ENCODE results near the gene RTEL1. TPM values are rescaled to one million over a fixed set of nuclear protein-coding genes. Genes with fewer than 3 reads are reported as not detected.

The RTEL1 gene
- total and polyA plus RNA-seq, 3 donors from 2014 or later: 34.2 to 84.6 (median 56.8) TPM

DNA sequence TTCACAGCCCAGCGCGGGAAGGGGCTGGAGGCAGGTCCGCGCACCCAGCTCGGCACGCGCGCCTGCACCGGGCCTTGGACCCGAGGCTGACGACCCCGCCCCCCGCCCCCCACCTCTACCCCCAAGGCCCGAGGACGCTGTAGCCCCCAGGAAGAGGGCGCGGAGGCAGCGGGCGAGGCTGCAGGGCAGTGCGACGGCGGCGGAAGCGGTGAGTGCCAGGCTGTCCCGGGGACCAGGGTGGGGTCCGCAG lies 79.5 kb downstream of the RTEL1 start:
- H3K4me1 ChIP-seq: peaks cover 26% of the 10 kb centered on the region
- no peak for DNase-seq

DNA sequence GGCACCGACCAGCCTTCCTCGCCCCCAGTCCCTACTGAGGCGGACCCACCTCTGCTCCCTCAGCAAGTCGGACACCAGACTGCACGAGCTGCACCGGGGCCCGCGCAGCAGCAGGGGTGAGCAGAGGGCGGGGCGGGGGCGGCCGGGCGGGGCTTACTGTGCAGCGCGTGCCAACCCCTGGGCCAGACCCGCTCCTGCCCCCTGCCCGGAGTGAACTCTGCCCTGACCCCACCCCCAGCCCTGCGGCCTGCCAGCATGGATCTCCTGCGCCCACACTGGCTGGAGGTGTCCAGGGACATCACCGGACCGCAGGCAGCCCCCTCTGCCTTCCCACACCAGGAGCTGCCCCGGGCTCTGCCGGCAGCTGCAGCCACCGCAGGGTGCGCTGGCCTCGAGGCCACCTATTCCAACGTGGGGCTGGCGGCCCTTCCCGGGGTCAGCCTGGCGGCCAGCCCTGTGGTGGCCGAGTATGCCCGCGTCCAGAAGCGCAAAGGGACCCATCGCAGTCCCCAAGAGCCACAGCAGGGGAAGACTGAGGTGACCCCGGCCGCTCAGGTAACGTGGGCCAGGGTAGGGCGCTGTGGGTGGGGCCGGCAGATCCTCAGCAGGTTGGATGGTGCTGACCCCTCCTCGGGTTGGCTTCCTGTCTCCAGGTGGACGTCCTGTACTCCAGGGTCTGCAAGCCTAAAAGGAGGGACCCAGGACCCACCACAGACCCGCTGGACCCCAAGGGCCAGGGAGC lies 80.0 kb downstream of the RTEL1 start:
- Histone ChIP-seq H3K4me3 (no peak overlapping the region), H3K36me3 (ENCODE audit: low read depth, missing control alignments) (no peaks in the 10 kb centered on the region), H3K27ac (peak overlapping the region in 1 of 2 donors; percentile 85), H3K9me3 (no peaks in the 10 kb centered on the region), H3K27me3 (no peaks in the 10 kb centered on the region), H3K4me1 (peaks cover 31% of the 10 kb centered on the region)
- TF ChIP-seq, protein P1, sequence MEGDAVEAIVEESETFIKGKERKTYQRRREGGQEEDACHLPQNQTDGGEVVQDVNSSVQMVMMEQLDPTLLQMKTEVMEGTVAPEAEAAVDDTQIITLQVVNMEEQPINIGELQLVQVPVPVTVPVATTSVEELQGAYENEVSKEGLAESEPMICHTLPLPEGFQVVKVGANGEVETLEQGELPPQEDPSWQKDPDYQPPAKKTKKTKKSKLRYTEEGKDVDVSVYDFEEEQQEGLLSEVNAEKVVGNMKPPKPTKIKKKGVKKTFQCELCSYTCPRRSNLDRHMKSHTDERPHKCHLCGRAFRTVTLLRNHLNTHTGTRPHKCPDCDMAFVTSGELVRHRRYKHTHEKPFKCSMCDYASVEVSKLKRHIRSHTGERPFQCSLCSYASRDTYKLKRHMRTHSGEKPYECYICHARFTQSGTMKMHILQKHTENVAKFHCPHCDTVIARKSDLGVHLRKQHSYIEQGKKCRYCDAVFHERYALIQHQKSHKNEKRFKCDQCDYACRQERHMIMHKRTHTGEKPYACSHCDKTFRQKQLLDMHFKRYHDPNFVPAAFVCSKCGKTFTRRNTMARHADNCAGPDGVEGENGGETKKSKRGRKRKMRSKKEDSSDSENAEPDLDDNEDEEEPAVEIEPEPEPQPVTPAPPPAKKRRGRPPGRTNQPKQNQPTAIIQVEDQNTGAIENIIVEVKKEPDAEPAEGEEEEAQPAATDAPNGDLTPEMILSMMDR (IDR thresholded peaks at IDR 0.05): no peak
- no peak for TF ChIP-seq POLR2A (IDR thresholded peaks at IDR 0.05)
- intact Hi-C loops (cut with DNase I; ENCODE audit: low total_unique reads): no loop called here
- DNase-seq: no peak
- WGBS, 2 donors: 33 to 58% methylated on average over 1 to 38 of the region's 43 CpGs

More for the DNA sequence above, 79.5 kb downstream of the RTEL1 start:
- Histone ChIP-seq H3K4me3 (no peak overlapping the region), H3K27me3 (no peaks in the 10 kb centered on the region), H3K36me3 (ENCODE audit: low read depth, missing control alignments) (no peaks in the 10 kb centered on the region), H3K27ac (no peak overlapping the region), H3K9me3 (no peaks in the 10 kb centered on the region)
- TF ChIP-seq, protein P1 (IDR thresholded peaks at IDR 0.05): no peak
- TF ChIP-seq POLR2A (IDR thresholded peaks at IDR 0.05): no peak
- intact Hi-C loops (cut with DNase I; ENCODE audit: low total_unique reads): no loop called here
- 49 to 70% methylated on average over 6 to 26 of the region's 26 CpGs for WGBS, 2 donors

DNA sequence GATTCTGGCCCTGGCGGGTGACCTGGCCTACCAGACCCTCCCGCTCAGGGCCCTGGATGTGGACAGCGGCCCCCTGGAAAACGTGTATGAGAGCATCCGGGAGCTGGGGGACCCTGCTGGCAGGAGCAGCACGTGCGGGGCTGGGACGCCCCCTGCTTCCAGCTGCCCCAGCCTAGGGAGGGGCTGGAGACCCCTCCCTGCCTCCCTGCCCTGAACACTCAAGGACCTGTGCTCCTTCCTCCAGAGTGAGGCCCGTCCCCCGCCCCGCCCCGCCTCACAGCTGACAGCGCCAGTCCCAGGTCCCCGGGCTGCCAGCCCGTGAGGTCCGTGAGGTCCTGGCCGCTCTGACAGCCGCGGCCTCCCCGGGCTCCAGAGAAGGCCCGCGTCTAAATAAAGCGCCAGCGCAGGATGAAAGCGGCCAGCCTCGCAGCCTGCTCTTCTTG lies 80.6 kb downstream of the RTEL1 start:
- TF ChIP-seq POLR2A (IDR thresholded peaks at IDR 0.05): no peak
- TF ChIP-seq, protein P1 (IDR thresholded peaks at IDR 0.05): no peak
- Histone ChIP-seq H3K27me3 (no peaks in the 10 kb centered on the region), H3K4me1 (peaks cover 32% of the 10 kb centered on the region), H3K4me3 (peak overlapping the region in 1 of 2 donors; percentile 64), H3K27ac (peak overlapping the region; percentile 85 to 88), H3K36me3 (ENCODE audit: low read depth, missing control alignments) (no peaks in the 10 kb centered on the region), H3K9me3 (no peaks in the 10 kb centered on the region)
- intact Hi-C loops (cut with DNase I; ENCODE audit: low total_unique reads): no loop called here
- peak; percentile 67 for DNase-seq
- 16 to 22% methylated on average over 20 of the region's 26 CpGs for WGBS, 2 donors

DNA sequence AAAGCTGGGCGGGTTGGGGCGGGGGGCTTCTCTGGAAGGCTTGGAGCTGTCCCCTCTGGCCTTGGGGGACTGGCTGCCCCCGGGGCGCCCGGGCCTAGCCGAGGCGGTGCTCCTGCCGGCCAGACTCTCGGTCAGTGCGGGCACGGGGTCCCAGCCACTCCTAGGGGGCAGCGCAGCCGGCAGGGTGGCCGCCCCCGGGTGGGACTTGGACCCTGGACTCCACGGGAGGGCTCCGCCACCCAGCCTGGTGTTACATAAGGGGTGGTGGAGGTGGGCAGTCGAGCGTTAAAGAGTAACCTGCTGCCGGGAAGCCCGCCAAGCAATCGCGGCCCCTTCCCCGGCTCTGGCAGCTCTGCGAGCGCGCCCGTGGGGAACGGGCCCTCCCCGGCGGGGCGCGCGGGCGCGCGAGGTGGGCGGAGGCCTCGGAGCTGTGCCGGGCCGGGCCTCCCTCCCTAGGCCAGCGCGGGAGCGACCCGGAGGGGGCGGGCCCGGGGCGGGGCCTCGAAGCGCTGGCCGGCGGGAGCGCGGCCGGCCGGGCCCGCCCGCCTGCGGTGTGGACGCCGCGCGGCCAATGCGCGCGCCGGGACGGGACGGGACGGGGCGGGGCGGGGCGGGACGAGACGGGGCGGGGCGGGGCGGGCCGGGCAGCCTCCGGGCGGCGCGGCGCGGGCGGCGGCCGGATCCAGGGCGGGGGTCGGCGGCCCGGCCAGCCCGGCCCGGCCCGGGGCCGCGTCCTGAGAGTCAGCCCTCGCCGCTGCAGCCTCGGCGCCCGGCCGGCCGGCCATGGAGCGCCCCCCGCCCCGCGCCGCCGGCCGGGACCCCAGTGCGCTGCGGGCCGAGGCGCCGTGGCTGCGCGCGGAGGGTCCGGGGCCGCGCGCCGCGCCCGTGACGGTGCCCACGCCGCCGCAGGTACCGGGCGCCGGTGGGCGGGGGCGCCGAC lies 81.3 kb downstream of the RTEL1 start, which contains the start of gene SLC2A4RG:
Gene SLC2A4RG, plus strand, starts transcription at position 647 of the 940 bp plus-strand sequence. Its CDS starts 137 bp downstream, at position 784.
- no peak for TF ChIP-seq POLR2A (IDR thresholded peaks at IDR 0.05)
- TF ChIP-seq, protein P1 (IDR thresholded peaks at IDR 0.05): no peak
- DNase-seq: peak; percentile 78
- 2% methylated on average over 96 of the region's 136 CpGs; no CpG with 5 or more reads in 1 of the 2 donors for WGBS, 2 donors
- Histone ChIP-seq H3K27ac (peak within 1 kb of the TSS; percentile 92 to 96), H3K4me3 (peak within 1 kb of the TSS; percentile 68 to 85), H3K9me3 (no peaks in the 10 kb centered on the region), H3K36me3 (ENCODE audit: low read depth, missing control alignments) (no peaks in the 10 kb centered on the region), H3K27me3 (no peaks in the 10 kb centered on the region), H3K4me1 (peaks cover 32% of the 10 kb centered on the region)
- intact Hi-C loops (cut with DNase I; ENCODE audit: low total_unique reads): no loop called here

Data from testis (tissue), 3 donors.